Articular chondrocyte of knee joint (primary cell): ENCODE measurements around the gene FOXD4L3. TPM values are rescaled to one million over a fixed set of nuclear protein-coding genes. Genes with fewer than 3 reads are reported as not detected.

Source experiments
- total RNA-seq: library from RNA; depleted of rRNA; stranded (reverse); fragments of >200 nt; gene quantifications from 2 replicates; pipeline ENCODE4 v1.2.3, GENCODE V29; 2012

FOXD4L3 gene
- not detected in 2 replicates for total RNA-seq

DNA sequence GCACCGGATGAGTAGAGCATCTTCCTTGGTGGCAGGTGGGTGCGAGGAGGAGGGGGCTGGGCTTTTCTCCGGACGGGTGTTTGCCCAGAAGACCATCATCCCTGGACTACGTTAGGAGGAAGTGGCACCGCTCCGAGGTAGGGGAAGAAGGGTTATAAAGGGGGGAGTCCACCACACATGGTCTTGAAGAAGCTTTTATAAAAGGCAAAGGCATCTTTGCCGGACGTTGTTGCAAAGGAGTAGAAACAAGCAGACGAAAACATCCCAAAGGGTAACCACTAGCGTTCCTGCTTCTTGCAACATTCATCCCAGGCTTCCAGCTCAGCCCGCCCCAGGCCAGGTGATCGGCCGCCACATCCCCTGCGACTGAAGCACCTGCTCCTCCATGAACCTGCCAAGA is at the start of gene FOXD4L3:
Gene FOXD4L3, plus strand, starts transcription at position 301 of the 400 bp plus-strand sequence. Its CDS starts 85 bp downstream, at position 386.

Other genes with a start within 250 kb of the FOXD4L3 start
- 17.4 and 22.7 TPM in 2 replicates for gene ZNG1C, start 60.9 kb upstream of the FOXD4L3 start, total RNA-seq
- gene PGM5, start 53.7 kb downstream of the FOXD4L3 start, total RNA-seq: 0.91 and 4.9 TPM in 2 replicates
- not detected in 2 replicates for gene TMEM252, start 238.0 kb downstream of the FOXD4L3 start, total RNA-seq